Fibroblast of skin of right quadriceps (primary cell): ENCODE results near the gene KAT6B.

Source experiments
- DNase-seq: peaks from one replicate; pipeline ENCODE4 v3.0.0-alpha.2; 2013

KAT6B gene

DNA sequence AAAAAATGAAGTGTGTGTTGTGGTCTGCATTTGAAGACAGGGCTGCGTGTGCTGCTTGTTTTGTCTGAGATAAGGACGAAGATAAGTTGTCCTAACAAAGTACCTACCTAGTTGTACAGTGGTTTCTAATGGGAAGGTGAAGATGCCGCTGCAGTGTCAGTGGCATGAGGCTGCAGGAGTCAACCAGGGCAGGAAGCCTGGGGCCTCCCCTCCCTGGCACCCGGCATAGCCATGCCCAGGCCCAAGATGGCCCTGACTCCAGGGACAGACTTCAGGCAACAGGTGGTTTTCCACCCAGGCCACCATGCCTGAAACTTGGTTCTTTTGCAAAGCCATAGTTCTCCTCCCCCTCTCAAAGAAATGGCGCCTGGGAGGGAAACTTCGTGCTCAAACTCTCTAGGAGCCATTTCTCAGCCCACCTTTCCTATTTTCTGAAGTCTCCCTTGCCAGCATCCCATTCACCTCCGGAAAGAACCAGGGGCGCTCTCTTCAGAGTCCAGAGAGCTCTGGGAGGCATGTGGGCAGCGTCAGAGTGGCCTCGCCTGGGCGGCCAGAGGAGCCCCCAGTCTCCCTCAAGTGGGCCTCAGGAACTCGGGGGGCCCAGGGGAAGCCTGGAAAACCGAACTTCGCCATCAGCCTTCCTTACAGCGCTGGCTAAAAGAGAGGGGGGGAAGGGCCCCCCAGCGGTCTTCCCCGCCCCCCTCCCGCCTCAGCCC, 2.1 kb upstream of the KAT6B start:
- no peak for DNase-seq

DNA sequence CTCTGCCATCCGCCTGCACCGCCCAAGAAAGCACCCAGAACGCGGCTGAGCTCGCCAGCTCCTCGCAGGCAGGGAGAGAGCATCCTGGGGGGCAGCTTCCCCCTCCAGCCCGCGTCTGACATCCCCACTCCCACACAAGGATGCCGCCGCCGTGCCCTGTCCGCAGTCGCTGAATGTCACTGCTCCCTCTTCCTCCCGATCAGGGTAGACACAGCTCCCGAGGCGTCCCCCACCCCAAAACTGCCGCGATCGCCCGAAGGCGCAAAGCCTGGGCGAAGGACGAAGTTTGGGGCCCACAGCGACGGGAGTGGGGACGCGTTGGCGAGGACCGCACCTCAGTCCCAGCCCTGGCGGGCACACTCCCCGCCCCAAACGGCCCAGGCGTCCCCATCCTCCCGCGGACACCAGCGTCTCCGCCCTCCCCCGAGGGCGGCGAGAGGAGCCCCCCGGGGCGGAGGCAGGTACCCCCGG, 1.5 kb upstream of the KAT6B start:
- peak; percentile 18 for DNase-seq

DNA sequence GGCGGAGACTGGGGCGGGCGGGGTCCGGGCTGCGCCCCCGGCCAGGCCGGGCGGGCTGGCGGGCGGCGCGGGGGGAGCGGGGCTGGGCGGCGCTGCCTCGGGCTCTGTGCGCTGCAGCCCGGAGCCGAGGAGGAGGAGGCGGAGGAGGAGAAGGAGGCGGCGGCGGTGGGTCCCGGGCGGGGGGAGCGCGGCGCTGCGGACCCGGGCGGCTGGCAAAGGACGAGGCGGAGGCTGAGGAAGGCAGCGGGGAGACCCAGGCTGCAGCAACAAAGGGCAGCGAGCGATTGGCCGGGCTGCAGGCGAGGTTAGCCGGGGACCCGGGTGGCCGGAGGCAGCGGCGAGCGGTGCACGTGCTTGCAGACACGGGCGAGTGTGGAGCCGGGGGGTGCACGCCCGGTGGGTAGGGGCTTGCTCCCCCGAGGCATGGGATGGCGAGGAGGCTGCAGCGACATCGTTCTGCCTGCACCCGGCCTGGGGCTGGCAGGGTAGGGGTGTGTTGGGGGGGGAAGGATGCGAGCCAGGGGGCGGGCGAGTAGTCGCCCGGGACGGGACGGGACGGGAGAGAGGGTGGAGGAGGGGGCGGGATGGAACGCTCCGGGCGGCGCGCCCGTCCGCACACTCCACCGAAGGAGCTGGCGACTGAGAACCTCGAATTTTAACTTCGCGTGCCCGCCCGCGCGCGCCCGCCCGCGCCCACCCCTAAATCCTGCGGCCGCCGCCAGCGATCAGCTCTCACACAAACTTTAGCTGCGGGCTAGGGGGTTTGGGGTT, 844 bp upstream of the KAT6B start:
- peak; percentile 53 for DNase-seq

DNA sequence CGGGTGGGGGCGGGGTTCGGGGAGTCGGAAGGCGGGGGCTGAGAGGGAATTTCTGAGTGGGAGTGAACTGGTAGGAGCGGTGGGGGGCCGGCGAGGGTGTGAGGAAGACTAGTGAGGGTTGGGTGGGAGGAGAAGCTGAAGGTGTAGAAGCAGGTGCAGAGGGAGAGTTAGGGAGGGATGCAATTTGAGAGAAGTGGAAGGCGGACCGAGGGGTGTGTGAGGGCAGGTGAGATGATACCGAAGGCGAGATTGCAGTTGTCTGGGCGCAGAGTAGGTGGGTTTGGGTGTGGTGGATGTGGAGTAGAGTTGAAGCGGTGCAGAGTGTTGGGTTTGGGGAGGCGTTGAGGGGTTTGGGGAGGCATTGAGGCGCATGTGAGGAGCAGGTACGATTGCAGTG, 643 bp downstream of the KAT6B start:
- no peak for DNase-seq

DNA sequence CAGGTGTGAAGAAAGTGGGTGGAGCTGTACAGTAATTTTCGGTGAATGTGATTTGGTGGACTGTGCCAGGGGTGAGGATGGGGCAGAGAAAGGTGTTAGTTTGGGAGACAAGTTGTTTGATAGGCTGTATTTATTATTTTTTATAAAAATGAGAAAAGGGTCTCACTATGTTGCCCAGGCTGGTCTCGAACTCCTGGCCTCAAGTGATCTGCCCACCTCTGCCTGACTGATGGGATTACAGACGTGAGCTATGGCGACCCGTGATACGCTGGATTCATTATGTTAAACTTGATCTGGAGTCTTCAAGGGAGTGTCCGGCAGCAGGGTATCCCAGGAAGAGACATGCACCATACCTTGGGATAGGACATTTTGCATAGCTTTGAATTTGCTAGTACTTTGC, 1.3 kb downstream of the KAT6B start:
- DNase-seq: no peak

DNA sequence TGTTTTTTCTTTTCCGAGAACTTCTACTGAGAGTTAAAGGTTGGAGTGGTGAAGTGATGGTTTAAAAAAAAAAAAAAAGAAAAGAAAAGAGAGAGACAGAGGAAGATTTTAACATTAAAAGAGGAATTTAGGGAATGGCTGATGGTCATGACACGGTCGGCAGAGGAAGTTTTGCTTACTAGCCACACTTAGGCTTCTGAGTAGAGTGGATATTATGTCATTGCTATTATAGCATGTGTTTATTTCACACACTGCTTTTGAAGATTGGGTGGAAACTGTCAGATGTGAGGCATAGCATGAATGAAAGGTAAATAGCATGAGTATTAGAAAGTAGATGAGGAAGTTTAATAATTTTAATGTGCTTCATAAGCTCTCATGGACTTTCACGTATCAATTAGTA, 2.5 kb downstream of the KAT6B start:
- no peak for DNase-seq

DNA sequence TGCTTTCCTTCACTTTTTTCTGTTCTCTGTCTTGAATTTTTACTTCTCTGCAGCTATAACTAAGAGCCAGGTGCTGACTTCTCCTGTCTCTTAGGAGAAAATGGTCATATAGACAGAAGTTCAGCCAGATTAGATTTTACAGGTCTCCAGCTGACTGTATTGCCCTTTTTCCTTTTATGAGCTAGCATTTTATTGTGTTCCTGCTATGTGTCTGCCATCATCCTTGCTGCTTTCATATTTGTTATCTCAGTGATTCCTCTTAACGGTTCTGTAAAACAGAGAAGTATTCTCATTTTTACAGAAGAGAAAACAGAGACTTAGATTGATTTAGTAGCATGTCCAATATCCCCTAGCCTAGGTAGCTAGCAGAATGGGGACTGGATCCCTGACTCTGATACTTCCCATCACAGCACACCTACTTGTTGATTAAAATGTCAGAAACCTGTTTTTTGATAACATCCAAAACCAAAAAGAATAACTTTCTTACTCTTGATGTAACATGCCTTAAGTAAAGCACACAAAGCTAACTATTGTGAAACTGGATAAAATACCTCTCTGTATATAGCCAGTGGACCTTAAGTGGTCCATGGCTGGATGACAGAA, 5.2 kb downstream of the KAT6B start:
- no peak for DNase-seq

DNA sequence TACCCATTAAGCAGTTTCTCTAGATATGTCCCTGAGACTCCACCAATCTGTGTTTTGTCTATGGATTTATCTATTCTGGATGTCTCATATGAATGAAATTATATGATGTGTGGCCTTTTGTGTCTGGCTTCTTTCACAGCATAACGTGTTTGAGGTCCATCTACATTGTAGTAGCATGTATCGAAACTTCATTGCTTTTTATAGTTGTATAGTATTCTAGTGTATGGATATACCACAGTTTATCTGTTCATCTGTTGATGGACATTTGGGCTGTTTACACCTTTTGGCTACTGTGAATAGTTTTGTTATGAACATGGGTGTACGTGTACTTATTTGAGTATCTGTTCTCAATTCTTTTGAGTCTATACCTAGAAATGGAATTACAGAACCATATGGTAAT, 9.6 kb downstream of the KAT6B start:
- no peak for DNase-seq

DNA sequence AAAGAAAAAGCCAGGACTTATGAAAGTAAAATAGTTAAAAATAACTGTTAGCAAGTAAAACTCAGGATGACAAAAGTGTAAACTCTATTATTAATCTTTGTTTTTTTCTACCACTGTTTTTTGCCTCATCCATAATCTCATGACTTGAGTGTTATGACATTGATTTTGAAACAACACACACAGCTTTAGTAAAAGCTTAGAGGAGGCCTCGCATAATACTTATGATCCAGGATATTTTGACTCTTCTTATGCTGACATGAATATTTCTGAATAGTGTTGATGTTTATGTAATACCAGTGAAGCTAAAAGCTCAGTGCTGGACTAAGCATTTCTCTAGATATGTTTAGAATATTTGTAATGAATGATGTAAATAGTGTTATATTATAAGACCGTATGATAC, 10.5 kb downstream of the KAT6B start:
- no peak for DNase-seq

DNA sequence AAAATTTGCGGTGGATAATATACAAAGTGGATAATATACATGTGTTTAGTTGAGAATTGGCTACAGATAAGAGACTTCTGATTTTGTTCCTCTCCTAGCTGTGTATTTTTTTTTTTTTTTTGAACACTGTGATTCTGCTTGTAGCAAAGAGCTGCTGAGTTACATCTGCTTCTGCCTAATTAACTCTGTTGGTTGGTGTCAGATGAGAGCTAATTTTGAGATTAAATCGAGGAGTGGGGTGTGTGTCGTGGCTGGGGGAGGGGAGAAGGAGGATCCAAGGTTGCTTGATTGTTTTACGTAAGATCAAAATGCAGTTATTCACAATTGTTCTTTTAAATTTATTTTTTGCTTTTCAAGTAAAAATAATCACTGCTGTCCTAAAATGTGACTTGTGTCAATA, 11.3 kb downstream of the KAT6B start:
- DNase-seq: no peak

DNA sequence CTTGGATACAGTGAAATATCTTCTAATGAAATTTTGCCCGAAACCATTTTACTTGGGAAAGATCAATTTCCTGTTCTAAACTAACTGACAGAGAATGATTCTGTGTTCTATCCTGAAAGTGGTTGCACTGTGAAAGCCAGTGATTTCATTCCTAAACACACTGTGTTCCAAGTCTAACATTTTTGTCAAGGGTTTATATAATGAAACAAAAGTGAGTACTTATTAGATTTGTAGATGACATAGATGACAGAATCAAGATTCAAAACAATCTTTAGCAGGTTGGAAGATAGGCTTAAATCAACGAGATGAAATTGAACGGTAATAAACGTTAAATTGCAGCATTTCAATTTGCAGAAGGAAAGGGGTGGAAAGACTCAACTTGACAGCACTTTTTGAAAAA, 13.3 kb downstream of the KAT6B start:
- DNase-seq: no peak

DNA sequence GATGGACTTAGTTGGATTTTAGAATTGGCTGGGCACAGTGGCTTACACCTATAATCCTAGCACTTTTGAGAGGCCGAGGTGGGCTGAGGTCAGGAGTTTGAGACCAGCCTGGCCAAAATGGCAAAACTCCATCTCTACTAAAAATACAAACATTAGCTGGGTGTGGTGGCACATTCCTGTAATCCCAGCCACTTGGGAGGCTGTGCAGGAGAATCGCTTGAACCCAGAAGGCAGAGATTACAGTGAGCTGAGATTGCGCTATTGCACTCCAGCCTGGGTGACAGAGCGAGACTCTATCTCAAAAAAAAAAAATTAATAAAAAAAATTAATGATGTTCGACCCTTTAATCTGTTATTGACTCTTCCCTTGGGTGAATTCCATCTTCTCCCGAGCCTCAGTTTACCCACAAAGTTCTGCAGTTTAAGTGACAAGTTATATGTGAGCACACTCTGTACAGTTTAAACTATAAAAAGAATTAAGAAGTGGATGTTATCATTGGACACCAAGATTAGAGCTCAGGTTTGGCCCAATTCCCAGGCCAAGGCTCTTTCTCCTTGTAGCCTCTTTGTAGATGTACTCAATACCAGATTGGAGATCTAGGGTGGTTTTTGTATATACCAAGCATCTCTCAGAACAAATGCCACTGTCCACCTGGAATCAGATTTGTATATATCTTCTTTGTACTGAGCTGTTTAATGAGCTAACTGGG, 15.0 kb downstream of the KAT6B start:
- no peak for DNase-seq

DNA sequence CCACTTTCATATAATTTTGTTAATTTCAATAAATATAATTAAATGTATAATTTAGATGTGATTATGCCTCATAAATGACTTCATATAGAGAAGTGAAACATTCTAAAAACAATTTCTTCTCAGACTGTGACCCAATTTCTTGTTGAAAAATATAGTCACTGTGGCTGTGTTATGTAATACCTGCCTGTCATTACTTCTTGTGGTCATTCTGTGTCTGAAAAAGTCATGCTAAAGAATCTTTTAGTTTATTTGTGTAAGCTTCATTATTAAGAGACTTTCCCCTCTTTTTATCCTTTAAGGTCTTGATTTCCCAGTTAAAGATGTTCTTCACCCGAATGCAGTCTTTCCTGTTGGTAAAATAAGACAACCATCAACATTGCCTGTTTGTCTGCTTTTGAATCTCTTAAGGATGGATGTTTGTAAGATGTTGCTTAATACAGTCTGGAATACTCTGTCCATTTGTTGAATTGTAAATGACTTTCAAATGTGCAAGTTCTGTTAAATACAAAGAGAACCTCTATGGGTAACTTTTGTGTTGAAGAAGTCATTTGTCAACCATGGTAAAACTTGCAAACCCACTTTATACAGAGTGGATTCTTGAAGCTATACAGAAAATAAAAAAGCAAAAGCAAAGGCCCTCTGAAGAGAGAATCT, 16.0 kb downstream of the KAT6B start:
- DNase-seq: no peak

DNA sequence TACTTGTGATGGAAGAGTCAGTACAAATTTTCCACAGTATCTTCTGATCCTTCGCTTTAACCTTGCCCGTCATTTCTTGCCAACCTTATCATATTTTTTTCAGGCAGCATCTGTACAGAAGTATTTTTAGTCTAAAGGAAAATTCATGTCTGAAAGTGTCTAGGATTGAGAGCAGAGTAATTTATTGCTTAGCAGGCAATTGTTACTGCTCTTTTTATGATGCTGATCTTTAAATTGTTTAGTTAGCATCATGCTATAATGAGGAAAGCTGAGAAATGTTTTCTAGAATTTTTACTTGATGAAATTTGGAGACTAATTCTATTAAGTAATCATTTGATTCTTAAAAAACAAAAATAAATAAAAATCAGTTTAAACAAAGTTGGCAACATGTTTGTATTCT, 20.6 kb downstream of the KAT6B start:
- DNase-seq: no peak

DNA sequence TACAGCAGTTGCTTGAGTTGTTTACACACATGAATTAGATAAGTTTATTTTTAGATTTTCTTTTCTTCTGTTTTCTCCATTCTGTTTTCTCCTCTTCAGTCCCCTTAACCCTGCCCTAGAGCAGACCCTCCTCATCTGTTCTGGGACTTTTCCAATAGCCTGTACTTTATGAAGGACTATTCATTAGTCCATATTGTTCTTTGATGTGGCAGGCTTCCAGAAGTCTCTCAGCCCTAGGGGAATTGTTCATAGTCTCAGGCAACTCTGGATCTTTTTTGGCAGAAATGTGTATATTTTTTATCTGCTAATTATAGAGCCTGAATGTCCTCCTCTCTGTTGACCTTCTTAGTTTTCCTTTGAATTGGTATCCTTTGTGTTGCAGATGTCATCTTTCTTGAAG, 25.4 kb downstream of the KAT6B start:
- DNase-seq: no peak

DNA sequence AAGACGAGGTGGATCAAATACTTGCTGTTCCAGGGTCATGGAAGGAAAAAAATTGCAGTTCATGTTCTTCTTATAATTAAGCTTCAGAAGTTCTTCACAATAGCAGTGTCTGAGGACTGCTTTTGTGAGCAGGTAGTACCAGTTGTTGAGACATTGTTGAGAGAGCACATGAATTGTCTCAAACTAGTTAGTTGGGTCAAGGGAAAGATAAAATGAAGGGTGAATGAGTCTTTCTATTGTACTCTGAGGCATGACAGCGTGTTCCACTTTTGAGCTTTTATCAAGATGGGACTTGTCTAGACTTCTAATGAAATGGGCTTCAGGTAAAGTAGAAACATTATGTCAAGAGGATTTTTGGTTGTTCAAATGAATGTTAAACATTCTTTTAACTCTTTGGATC, 26.0 kb downstream of the KAT6B start:
- DNase-seq: no peak

DNA sequence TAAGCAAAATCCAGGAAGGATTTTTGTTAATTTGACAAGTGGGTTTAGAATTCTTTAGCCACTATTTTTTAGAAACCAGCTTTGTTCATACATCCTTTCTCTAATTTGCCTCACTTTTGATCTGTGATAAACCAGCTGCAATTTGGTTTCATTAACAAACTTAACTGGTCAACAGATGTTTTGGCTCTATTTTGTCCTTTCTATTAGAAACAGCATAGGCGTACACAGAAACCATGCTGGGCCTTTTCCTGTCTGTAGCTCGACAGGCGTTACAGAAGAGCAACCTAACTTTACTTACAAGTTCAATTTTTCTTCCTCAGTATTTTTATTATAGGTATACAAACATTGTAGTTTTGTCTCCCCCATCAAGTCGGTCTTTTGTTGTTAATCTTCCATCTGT, 28.2 kb downstream of the KAT6B start:
- DNase-seq: no peak

DNA sequence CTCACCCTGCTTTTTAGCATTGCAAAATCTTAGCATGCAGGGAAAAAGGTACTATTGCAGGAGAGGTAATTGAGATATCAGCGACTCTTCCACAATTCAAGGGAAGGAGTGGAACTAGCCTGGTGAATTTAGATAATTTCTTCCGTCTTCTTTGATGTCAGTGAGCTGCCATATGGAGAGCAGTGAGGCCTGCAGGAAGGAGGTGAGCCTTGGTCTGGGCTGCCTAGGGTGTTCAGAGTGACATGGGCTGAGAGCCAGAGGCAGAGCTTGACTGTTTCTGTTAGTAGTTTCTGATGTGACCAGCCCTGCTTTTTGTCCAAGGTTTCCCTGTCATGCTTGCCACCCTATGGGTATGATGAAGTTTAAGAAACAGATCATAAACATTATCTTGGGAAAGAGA, 28.6 kb downstream of the KAT6B start:
- no peak for DNase-seq

DNA sequence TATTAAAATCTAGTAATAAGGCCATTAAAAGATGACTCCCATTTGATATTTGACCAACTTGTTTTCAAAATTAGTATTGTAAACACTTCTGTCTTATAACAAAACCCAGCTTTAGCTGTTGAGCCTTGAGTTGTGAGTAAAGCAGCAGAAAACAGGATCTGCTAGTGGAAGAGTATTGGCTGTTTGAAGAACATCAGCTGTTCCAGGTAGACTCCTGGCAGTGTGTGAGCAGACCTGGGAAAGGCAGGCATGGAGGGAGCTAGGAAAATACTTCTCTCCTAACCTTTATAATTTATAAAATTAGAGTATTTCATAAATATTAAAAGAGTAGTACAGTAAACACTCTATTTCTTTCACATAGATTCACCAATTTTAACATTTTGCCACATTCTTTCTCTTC, 29.0 kb downstream of the KAT6B start:
- DNase-seq: no peak

DNA sequence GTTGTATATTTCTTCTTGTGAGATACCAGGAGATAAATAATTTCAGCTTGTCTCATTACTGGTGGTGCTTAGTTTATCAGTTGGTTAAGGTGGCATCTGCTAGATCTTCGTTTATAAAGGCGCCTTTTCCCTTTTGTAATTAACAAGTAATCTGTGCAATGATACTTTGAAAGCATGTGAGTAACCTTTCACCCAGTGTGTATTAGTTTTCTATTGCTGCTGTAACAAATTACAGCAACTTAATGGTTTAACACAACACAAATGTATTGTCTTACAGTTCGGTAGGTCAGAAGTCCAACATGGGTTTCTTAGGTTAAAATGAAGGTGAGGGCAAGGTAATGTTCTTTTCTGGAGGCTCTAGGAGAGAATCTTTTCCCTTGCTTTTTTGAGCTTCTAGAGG, 30.5 kb downstream of the KAT6B start:
- no peak for DNase-seq

DNA sequence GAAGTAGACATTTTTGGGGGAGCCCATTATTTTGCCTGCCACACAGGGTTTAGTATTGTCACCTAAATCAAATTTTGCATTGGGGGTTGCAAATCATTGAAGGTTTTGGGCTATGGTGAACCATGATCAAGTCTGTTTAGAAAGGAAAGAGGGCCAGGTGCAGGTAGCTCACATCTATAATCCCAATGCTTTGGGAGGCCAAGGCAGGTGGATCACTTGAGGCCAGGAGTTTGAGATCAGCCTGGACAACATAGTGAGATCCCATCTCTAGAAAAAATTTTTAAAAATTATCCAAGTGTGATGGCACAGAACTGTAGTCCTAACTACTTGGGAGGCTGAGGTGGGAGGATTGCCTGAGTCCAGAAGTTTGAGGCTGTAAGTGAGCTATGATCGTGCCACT, 31.2 kb downstream of the KAT6B start:
- no peak for DNase-seq

DNA sequence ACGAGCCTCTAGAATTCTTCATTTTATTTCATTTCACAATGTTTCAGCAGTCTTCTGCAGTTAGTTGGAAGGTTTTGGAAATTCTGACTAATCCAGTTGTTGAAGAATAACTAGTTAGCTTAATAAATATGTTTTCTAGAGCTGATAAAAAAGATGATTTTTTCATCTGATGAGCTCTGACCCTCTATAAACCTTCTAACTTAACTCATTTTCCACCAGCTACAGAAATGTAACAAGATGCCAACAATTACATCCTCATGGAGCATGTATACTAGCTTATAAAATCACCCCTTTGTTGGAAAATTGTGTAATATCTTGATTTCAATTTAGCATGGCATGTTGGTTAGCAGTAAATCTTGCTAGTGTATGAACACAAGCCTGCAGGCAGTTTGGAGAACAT, 33.1 kb downstream of the KAT6B start:
- no peak for DNase-seq

DNA sequence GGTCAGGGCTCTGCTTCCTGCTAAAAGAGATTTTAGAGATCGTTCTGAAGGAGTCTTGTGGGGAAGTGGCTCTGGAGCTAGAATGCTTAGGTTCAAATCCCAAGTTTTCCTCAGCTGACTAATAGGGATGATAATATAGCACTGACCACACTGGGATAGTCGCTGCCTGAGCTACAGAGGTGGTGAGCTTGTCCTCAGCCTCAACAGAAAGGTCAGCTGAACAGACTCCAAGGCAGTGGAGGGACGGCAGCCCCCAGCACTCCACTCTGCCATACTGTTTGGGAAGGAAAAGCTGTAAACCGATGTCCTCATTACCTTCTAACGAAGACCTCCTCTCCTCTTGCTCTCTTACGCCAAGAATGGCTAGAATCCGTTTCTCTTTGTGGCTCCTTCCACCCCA, 36.2 kb downstream of the KAT6B start:
- no peak for DNase-seq
